ENCODE measurements around the gene MAU2. TPM values are rescaled to one million over a fixed set of nuclear protein-coding genes. Genes with fewer than 3 reads are reported as not detected.

MAU2 gene
- total RNA-seq, 4 donors from 2014 or later: 45.1 to 71.1 (median 68.7) TPM

DNA sequence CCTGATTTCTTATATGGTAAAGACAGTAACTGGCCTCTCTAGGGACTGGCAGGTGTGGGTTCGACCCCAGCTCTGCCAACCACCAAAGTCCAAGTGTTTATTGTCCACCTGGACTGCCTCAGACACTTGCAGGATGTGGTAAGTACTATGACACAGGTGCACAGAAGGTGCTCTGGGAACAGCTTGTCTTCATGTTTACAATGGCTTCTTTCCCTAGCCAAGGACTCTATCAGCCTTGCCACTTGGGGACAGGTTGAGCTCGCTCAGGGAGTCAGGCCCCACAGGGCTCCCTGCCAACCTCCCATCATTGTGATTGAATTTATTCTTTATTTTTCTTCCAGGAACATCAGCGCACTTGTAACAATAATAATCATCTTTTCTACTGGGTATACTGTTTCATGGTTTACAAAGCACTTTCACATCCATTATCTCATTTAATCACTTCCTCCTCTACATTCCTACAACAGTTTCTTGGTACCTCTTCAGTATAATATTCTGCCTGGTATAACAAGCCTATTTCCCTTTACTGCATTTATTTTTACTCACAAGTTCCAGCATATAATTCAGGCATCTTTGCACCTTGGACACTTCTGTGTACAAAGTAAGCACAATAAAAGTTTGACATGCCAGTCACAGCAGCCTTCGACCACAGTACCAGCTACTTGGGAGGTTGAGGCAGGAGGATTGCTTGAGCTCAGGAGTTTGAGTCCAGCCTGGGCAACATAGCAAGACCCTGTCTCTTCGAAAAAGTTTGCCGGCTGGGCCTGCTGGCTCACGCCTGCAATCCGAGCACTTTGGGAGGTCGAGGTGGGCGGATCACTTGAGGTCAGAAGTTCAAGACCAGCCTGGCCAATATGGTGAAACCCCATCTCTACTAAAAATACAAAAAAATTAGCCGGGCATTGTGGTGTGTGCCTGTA is 60.6 kb downstream of the MAU2 start:
- Histone ChIP-seq H3K4me1 (peaks cover 20 to 27% of the 10 kb centered on the region in 2 donors), H3K36me3 (no peaks in the 10 kb centered on the region), H3K9me3 (no peaks in the 10 kb centered on the region), H3K4me3 (replicated peaks in 1 of 3) (no peak overlapping the region), H3K27me3 (no peaks in the 10 kb centered on the region), H3K27ac (no peak overlapping the region)
- WGBS, 2 donors: 81% methylated on average over 11 of the region's 11 CpGs
- TF ChIP-seq, protein P1, sequence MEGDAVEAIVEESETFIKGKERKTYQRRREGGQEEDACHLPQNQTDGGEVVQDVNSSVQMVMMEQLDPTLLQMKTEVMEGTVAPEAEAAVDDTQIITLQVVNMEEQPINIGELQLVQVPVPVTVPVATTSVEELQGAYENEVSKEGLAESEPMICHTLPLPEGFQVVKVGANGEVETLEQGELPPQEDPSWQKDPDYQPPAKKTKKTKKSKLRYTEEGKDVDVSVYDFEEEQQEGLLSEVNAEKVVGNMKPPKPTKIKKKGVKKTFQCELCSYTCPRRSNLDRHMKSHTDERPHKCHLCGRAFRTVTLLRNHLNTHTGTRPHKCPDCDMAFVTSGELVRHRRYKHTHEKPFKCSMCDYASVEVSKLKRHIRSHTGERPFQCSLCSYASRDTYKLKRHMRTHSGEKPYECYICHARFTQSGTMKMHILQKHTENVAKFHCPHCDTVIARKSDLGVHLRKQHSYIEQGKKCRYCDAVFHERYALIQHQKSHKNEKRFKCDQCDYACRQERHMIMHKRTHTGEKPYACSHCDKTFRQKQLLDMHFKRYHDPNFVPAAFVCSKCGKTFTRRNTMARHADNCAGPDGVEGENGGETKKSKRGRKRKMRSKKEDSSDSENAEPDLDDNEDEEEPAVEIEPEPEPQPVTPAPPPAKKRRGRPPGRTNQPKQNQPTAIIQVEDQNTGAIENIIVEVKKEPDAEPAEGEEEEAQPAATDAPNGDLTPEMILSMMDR (IDR thresholded peaks at IDR 0.05): no peak
- no peak for TF ChIP-seq POLR2A (IDR thresholded peaks at IDR 0.05)
- no peak for DNase-seq
- intact Hi-C loops (cut with DNase I): loop anchor here (5.0 kb wide), 1 partner anchor 96 kb away; no protein-coding TSS in a partner anchor

DNA sequence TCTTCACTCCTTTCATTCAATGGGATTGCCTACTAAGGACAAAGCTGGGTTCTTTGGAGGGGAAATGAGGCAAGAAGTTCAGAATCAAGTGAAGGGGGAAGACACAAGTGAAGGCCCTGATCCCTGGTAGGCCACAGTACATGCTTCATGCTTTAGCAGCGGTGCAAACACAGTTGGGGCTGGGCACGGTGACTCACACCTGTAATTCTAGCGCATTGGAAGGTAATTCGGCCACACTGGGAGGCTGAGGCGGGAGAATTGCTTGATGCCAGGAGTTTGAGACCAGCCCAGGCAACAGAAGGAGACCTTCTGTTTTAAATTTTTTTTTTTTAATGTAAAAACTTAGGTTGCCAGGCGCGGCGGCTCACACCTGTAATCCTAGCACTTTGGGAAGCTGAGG is 61.5 kb downstream of the MAU2 start:
- Histone ChIP-seq H3K27ac (no peak overlapping the region), H3K27me3 (no peaks in the 10 kb centered on the region), H3K36me3 (no peaks in the 10 kb centered on the region), H3K4me1 (peaks cover 26 to 33% of the 10 kb centered on the region in 2 donors), H3K9me3 (no peaks in the 10 kb centered on the region), H3K4me3 (replicated peaks in 1 of 3) (no peak overlapping the region)
- WGBS, 2 donors: 95 to 98% methylated on average over 8 of the region's 8 CpGs
- intact Hi-C loops (cut with DNase I): loop anchor here (5.0 kb wide), 1 partner anchor 95 kb away; no protein-coding TSS in a partner anchor
- TF ChIP-seq POLR2A (IDR thresholded peaks at IDR 0.05): no peak
- TF ChIP-seq, protein P1 (IDR thresholded peaks at IDR 0.05): no peak
- no peak for DNase-seq

DNA sequence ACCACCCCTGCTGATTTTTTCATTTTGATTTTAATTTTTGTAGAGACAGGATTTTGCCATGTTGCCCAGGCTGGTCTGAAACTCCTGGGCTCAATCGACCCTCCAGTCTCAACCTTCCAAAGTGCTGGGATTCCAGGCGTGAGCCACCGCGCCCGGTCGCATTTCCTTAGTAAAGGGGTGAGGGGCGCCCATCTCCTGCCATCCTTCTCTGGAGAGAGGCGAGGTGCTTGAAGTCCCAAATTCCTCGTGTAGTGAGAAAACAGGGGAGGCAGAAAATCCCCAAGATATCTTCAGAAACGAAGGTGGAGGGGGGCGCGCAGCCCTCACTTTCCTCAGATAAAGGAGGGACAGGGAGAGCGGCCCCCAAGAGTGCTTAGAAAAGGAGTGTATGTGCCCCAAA is 63.9 kb downstream of the MAU2 start:
- DNase-seq: no peak
- 65 to 71% methylated on average over 13 of the region's 13 CpGs for WGBS, 2 donors
- Histone ChIP-seq H3K27ac (no peak overlapping the region), H3K4me1 (peaks cover 36 to 42% of the 10 kb centered on the region in 2 donors), H3K27me3 (no peaks in the 10 kb centered on the region), H3K9me3 (no peaks in the 10 kb centered on the region), H3K36me3 (no peaks in the 10 kb centered on the region), H3K4me3 (replicated peaks in 1 of 3) (peak overlapping the region in 1 of 3 donors; percentile 33)
- TF ChIP-seq, protein P1 (IDR thresholded peaks at IDR 0.05): no peak
- no peak for TF ChIP-seq POLR2A (IDR thresholded peaks at IDR 0.05)
- intact Hi-C loops (cut with DNase I): loop anchor here (5.0 kb wide), 1 partner anchor 93 kb away; no protein-coding TSS in a partner anchor

DNA sequence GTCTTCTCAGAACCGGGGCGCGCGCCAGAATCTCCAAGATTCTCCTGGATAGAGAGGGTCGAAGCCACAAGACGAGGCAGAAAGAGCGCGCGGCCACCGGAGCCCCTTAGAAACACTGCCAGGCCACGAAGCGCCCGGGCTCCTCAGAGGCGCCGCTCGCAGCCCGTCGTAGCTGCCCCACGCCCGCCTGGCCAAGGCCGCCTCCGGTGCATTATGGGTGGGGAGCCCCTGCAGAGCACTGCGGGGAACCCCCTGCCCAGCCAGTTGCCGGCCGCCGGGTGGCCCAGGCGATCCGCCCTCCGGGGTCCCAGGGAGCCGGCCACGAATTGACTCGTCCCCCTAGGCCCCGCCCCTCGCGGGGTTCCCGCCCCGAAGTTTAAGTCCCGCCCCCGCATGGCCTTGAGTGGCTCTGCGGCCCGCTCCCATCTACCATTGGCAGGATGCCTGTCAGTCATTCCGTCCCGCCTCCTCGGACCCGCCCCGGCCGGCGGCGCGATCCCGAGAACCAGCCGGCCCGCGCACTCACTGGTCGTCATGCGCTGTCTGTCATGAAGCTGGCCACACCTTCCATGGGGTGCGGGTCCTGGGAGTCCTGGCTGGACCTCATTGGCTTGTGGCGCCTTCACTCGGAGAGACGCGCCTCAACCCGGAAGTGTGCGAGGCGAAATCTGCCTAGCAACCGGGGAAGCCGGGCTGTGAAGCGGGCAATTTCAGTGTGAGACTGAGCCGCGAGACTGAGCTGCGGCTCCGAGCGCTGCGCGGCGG is 64.7 kb downstream of the MAU2 start:
- 2 to 4% methylated on average over 5 to 25 of the region's 75 CpGs for WGBS, 2 donors
- intact Hi-C loops (cut with DNase I): no loop called here
- peak; percentile 100 for DNase-seq
- no peaks in the 10 kb centered on the region for H3K36me3 ChIP-seq
- no peaks in the 10 kb centered on the region for H3K27me3 ChIP-seq
- no peaks in the 10 kb centered on the region for H3K9me3 ChIP-seq
- peaks cover 39 to 44% of the 10 kb centered on the region in 2 donors for H3K4me1 ChIP-seq
- TF ChIP-seq POLR2A (IDR thresholded peaks at IDR 0.05): peak in 1 of 2 donors; percentile 66
- TF ChIP-seq, protein P1 (IDR thresholded peaks at IDR 0.05): peak in 2 of 6 experiments; percentile 5 to 37
- peak overlapping the region; percentile 9 to 78 (median 72) for H3K27ac ChIP-seq
- H3K4me3 ChIP-seq (replicated peaks in 1 of 3): peak overlapping the region in 1 of 3 donors; percentile 79
